Urinary bladder (tissue), 4 donors: Measurements from ENCODE around the gene KIFC1. TPM values are rescaled to one million over a fixed set of nuclear protein-coding genes. Genes with fewer than 3 reads are reported as not detected.

Experiments used
- DNase-seq: peaks from one replicate; pipeline ENCODE4 v3.0.0-alpha.2; 2015; ENCODE audit errors: extremely low spot score
- H3K27ac ChIP-seq: one replicate; pipeline ENCODE4 v1.5.1; 2013; ENCODE audit warnings: low read depth, mild to moderate bottlenecking, moderate library complexity
- H3K36me3 ChIP-seq: one replicate; pipeline ENCODE4 v1.6.1; 2013; ENCODE audit warnings: mild to moderate bottlenecking, moderate library complexity; ENCODE audit not compliant: insufficient read depth
- H3K4me1 ChIP-seq: one replicate; pipeline ENCODE4 v1.6.1; 2013; ENCODE audit warnings: mild to moderate bottlenecking, moderate library complexity; ENCODE audit not compliant: insufficient read depth
- H3K4me3 ChIP-seq: one replicate; pipeline ENCODE4 v1.5.1; 2013; ENCODE audit warnings: low read depth, low read length
- WGBS: extraction: QIAGEN DNeasy Blood & Tissue Kit; methylation state at CpG from one replicate; pipeline ENCODE4 v1.1.7; 2013; 5-methylcytosine and 5-hydroxymethylcytosine counted together
- polyA plus RNA-seq: library from polyadenylated mRNA; stranded (reverse); fragments of 200-250 nt; gene quantifications from one replicate; pipeline ENCODE4 v1.2.3, GENCODE V29; 2013
- total RNA-seq: library from RNA; depleted of rRNA; stranded (reverse); fragments of >200 nt; gene quantifications from one replicate; pipeline ENCODE4 v1.2.3, GENCODE V29; 2014
- donor health status: healthy with polysubstance abuse.
- donor health status: healthy.

Gene KIFC1
- total and polyA plus RNA-seq, 2 donors: 1.2 to 7.5 TPM

- H3K27ac ChIP-seq: peak within 1 kb of the TSS; percentile 95
- no peak for DNase-seq
- no peaks in the 10 kb centered on the region for H3K36me3 ChIP-seq
- peak within 1 kb of the TSS; percentile 92 for H3K4me3 ChIP-seq
- WGBS: under 1% methylated on average over 63 of the region's 67 CpGs
- H3K4me1 ChIP-seq: no peaks in the 10 kb centered on the region
Observed at GRCh38 chr6:33410711-33411631, 19.3 kb downstream of the KIFC1 start, which contains the start of gene PHF1. Gene PHF1, plus strand, starts transcription at chr6:33411014. Its CDS starts 1,250 bp downstream, at chr6:33412264.

GRCh38 chr6:33411632-33412005 lies 20.0 kb downstream of the KIFC1 start:
- Histone ChIP-seq H3K4me1 (no peaks in the 10 kb centered on the region), H3K36me3 (no peaks in the 10 kb centered on the region), H3K27ac (peak overlapping the region; percentile 93), H3K4me3 (peak overlapping the region; percentile 92)
- no peak for DNase-seq
- WGBS: 48% methylated on average over 6 of the region's 6 CpGs

- H3K27ac ChIP-seq: peak overlapping the region; percentile 57
- H3K4me3 ChIP-seq: no peak overlapping the region
- no peaks in the 10 kb centered on the region for H3K36me3 ChIP-seq
- DNase-seq: no peak
- 89% methylated on average over 10 of the region's 10 CpGs for WGBS
- H3K4me1 ChIP-seq: no peaks in the 10 kb centered on the region
Observed at GRCh38 chr6:33412140-33413009, 20.8 kb downstream of the KIFC1 start.

GRCh38 chr6:33413241-33414120 lies 21.9 kb downstream of the KIFC1 start:
- DNase-seq: no peak
- Histone ChIP-seq H3K4me1 (no peaks in the 10 kb centered on the region), H3K36me3 (no peaks in the 10 kb centered on the region), H3K27ac (no peak overlapping the region), H3K4me3 (no peak overlapping the region)
- 88% methylated on average over 14 of the region's 14 CpGs for WGBS

GRCh38 chr6:33414592-33415271 lies 23.1 kb downstream of the KIFC1 start:
- no peaks in the 10 kb centered on the region for H3K4me1 ChIP-seq
- no peak overlapping the region for H3K27ac ChIP-seq
- WGBS: 68% methylated on average over 12 of the region's 12 CpGs
- H3K36me3 ChIP-seq: no peaks in the 10 kb centered on the region
- no peak overlapping the region for H3K4me3 ChIP-seq
- DNase-seq: no peak

- Histone ChIP-seq H3K4me1 (no peaks in the 10 kb centered on the region), H3K4me3 (no peak overlapping the region), H3K36me3 (no peaks in the 10 kb centered on the region), H3K27ac (no peak overlapping the region)
- 66% methylated on average over 9 of the region's 9 CpGs for WGBS
- DNase-seq: no peak
Observed at GRCh38 chr6:33415831-33416230, 24.2 kb downstream of the KIFC1 start.

GRCh38 chr6:33416386-33417127 lies 24.9 kb downstream of the KIFC1 start:
- 51% methylated on average over 12 of the region's 12 CpGs for WGBS
- Histone ChIP-seq H3K4me3 (peak overlapping the region; percentile 51), H3K27ac (no peak overlapping the region), H3K36me3 (no peaks in the 10 kb centered on the region), H3K4me1 (no peaks in the 10 kb centered on the region)
- DNase-seq: no peak

- Histone ChIP-seq H3K4me3 (peak overlapping the region; percentile 51), H3K4me1 (no peaks in the 10 kb centered on the region), H3K27ac (peak overlapping the region; percentile 69), H3K36me3 (no peaks in the 10 kb centered on the region)
- no peak for DNase-seq
- 1% methylated on average over 25 of the region's 25 CpGs for WGBS
Observed at GRCh38 chr6:33417128-33417902, 25.7 kb downstream of the KIFC1 start.

- Histone ChIP-seq H3K36me3 (no peaks in the 10 kb centered on the region), H3K27ac (peak within 1 kb of the TSS; percentile 81), H3K4me3 (peak within 1 kb of the TSS; percentile 51), H3K4me1 (no peaks in the 10 kb centered on the region)
- DNase-seq: peak; percentile 99
- under 1% methylated on average over 51 of the region's 51 CpGs for WGBS
Observed at GRCh38 chr6:33417903-33418689, 26.5 kb downstream of the KIFC1 start, which contains the start of gene CUTA. Gene CUTA, minus strand, starts transcription at chr6:33418107. Its CDS starts 107 bp downstream, at chr6:33418000.

- 36% methylated on average over 8 of the region's 8 CpGs for WGBS
- Histone ChIP-seq H3K4me1 (no peaks in the 10 kb centered on the region), H3K4me3 (peak overlapping the region; percentile 23), H3K36me3 (no peaks in the 10 kb centered on the region), H3K27ac (peak overlapping the region; percentile 81)
- no peak for DNase-seq
Observed at GRCh38 chr6:33418690-33419291, 27.2 kb downstream of the KIFC1 start.
